Measurements from ENCODE around the gene PDE8A.
"Not testable (repeated sequence)": the region's sequence is repeated elsewhere in the genome, so short reads cannot be mapped to it uniquely, and the experiment has no call there.

The PDE8A gene

DNA sequence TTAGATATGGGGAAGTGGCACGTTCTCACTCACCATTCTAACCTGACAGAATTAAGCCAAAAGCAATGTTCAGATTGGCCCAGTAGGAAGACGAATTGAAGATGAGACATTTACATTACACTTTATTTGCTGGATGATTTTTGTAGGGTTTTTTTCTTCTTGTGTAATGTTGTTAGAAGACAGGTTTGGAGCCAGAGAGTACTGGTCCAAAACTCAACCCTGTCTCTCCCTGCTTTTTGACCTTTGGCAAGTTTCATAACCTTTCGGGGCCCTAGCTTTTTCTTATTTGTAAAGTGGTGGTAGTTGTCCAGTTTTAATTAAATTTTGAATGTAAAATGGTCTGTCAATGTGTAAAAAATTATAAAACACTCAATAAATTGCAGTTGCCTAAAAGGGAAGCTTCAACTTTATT, 29.5 kb downstream of the PDE8A start:
- no peak for DNase-seq (ENCODE audit: low read depth)

DNA sequence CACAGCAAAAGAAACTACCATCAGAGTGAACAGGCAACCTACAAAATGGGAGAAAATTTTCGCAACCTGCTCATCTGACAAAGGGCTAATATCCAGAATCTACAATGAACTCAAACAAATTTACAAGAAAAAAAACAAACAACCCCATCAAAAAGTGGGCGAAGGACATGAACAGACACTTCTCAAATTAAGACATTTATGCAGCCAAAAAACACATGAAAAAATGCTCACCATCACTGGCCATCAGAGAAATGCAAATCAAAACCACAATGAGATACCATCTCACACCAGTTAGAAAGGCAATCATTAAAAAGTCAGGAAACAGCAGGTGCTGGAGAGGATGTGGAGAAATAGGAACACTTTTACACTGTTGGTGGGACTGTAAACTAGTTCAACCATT, 30.1 kb downstream of the PDE8A start:
- not testable (repeated sequence) for DNase-seq (ENCODE audit: low read depth)

DNA sequence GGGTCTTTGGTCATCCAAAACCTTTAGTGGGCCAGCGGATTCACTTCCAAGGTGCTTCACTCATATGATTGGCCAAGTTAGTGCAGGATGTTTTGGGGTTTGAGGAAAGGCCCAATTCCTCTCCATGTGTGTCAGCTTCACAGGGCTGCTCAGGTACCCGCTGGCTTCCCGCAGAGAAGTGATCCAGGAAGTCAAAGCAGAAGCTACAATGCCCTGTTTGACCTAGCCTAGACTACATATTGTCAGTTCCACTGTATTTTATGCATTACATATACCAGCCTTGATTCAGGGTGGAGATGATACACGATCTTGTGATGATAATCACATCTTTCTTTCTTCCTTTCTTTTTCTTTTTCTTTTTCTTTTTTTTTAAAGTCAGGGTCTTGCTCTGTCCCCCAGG, 32.1 kb downstream of the PDE8A start:
- no peak for DNase-seq (ENCODE audit: low read depth)

DNA sequence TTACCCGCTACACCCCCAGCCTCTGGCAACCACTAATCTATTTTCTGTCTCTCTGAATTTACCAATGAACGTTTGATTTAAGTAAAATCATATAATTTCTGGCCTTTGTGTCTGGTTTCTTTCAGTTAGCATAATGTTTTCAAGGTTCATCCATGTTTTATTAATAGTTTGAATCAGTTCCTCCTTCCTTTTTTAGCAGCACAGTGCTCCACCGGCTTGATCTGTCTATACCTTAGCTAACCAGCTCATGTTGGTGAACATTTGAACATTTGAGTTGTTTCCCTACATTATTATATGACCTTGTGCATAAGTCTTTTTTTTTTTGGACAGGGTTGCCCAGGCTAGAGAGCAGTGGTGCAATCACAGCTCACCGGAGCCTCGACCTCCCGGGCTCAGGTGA, 33.3 kb downstream of the PDE8A start:
- no peak for DNase-seq (ENCODE audit: low read depth)

DNA sequence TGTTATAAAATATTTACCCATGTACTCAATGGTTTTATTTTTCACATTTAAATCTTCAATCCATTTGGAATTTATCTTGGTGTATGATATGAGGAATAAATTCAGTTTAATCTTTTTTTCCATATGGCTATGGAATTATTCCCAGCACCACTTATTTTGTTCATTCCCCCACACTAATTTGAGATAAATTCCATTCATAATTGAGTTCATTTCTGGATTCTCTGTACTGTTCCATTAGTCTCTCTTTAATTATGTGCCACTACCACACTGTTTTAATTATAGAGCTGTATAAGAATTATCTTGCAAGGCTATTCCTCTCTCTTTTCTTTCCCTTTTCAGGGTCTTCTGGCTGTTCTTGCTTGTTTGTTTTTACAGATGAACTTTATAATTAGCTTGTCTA, 34.6 kb downstream of the PDE8A start:
- no peak for DNase-seq (ENCODE audit: low read depth)

DNA sequence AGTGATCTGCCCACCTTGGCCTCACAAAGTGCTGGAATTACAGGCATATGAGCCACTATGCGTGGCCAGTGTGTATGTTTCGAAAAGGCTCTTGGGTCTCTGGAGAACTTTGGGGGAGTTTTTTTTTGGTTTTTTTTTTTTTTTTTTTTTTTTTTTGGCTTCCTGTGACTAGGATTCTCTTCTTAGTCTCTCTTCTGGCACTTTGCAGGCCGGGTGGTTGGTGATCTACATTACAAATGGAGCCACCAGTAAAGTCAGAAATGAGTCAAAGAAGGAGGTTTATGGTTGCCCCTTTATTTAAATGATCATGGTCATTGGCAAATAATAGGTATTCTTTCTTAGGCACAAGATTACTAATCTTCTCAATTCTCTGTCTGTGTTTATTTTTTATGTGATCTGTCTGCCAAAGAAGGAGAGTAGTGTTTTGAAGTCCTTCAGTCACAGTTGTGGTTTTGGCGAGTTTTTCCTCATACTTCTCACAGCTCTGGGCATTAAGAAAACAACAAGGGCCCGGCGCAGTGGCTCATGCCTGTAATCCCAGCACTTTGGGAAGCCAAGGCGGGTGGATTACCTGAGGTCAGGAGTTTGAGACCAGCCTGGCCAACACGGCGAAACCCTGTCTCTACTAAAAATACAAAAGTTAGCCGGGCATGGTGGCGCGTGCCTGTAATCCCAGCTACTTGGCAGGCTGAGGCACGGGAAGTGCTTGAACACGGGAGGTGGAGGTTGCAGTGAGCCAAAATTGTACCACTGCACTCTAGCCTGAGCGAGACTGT, 38.3 kb downstream of the PDE8A start:
- DNase-seq (ENCODE audit: low read depth), result no peak

DNA sequence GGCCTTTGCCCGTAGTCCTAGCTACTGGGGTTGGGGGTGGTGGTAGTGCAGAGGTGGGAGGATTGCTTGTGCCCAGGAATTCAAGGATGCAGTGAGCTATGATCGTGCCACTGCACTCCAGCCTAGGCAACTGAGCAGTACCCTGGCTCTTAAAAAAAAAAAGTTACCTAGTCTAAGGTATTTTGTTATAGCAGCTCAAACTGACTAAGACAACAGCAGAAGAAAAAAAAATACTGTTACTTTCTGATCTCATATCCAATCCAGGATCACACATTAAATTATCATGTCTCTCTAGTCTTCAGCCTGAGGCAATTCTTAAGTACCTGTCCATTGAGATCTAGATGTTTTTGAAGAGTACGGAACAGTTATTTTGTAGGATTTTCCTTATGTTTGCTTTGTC, 39.8 kb downstream of the PDE8A start:
- DNase-seq (ENCODE audit: low read depth), result no peak

DNA sequence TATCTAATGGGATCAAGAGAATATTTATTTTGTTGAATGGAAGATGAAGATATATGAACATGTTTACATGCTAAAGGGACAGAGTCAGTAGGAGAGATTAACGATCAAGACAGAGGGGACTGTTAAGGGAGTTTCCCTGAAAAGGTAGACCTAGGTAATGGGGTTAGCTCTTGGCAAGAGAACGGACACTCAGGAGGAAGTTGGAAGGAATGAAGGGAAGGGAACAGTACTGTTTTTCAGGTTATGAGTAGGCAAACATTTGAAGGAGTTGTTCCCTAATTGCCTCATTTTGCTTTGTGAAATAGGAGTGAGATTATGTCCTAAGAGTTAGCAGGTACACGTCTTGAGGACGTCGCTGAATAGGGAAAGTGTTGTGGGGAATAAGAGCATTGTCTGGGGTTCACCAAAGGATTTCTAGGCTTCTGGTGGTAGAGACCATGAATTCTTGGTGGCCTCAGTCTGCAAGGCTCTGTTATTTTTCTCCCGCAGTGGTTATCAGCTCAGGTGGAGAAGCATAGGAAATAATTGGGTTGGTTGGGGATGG, 41.3 kb downstream of the PDE8A start:
- no peak for DNase-seq (ENCODE audit: low read depth)

DNA sequence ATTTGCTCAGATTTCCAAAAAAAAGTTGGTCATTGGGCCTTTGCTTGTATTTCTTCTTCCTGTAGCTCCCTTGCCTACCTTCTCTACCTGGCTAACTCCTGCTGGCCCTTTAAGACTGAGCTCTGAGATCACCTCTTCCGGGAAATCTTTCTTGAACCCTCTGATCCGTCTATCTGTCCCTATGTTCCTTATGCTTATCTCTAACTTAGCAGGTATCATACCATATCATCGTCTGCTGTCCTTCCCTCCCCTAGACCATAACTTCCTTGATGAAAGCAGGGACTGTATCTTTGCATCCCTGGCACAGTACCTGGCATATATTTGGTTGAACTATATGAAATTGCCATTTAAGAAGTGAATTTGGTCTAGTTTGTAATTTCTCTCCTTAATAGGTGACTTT, 42.3 kb downstream of the PDE8A start:
- no peak for DNase-seq (ENCODE audit: low read depth)

DNA sequence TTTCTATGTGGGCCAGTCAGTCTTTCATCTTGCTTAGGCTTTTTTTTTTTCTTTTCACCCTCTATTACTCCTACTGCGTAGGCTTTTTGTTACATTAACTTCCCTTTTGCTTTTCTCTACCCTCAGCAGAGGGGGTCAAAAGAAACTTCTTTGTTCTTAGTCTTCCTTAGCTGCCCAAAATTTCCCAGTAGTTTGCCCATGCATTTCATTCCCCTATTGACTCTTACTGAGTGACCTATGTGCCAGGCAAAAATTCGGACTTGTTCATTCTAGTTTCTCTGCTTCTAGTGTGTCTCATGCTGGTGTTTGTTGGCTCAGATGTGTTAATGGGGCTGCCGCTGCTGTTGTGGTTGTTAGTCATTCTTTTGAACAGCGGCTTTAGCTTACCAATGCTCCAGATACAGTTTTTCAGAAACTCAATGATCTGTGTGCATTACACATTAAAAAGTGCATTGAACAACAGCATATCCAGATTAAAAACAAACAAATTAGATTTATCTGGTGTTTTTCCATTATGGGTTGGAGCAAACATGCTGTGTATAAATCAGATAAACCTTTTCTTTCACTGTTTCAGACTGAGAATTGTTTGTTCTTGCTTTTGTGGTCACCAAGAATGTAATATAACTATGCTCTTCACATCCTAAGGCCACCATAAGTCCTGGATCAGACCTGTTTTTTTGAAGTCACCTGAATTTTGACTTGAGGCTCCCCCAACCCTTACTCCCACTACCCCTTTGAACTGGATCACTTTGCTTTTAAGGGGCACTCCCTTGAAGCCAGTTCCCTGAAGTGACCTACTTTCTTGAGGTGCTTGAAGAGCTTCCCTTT, 43.1 kb downstream of the PDE8A start:
- DNase-seq (ENCODE audit: low read depth), result no peak

DNA sequence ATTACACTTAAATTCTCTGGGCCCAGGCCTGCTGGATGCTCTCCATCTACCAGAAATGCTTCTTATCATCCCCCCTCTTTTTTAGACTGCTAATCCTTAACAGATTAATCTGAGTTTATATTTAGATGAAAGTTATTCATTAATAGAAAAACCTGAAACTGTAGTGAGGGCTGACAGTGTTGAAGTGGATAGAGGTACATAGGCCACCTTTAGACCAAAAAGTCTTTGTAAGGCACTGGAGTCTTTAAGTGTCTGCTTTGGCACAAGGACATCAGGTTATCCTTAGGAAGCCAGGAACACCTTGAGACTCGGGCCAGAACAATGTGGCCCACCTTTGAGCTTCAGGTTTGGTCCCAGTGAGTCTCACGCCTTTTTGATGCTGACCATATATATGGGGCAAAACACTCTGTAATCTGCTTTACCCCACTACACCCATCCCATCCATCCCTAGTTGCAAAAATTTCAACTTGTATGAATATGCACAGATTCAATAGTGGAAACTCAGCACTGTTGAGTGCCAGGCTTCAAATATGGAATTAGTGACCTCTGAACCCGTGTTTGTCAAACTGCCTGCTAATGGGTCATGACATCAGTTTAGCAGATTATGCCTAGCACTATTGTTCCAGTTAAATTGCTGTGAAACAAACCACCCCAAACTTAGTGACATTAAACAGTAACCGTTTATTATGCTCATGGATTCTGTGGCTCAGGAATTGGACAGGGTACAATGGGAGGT, 44.0 kb downstream of the PDE8A start:
- DNase-seq (ENCODE audit: low read depth), result no peak

DNA sequence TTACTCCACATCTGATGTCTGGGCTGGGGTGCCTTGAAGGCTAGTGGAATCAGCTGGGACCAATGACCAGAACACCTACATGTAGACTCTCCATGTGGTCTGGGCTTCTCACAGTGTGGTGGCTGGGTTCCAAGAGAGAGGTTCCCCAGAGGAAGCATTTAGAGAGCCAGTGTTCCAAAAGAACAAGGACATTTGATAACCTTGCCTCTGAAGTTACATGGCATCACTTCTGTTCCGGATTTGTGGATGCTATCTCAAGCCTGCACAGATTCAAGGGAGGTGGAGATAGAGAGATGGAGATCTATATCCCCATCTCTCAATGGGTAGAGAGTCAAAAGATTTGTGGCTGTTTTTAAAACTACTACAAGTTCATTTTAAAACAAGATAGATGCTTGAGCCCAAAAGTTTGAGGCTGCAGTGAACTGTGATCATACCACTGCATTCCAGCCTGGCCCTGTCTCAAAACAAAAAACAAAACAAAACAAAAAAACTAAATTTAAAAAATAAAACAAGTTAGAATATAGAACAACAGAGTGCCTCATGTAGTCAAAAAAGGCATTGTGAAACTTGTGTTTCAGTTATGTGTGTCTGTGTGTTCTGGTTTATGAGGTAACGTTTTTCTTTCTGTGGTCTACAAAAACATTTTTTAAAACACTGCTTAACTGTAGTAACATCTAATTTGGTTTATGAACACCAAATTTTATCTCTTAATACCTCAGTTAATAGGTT, 44.8 kb downstream of the PDE8A start:
- DNase-seq (ENCODE audit: low read depth), result no peak

DNA sequence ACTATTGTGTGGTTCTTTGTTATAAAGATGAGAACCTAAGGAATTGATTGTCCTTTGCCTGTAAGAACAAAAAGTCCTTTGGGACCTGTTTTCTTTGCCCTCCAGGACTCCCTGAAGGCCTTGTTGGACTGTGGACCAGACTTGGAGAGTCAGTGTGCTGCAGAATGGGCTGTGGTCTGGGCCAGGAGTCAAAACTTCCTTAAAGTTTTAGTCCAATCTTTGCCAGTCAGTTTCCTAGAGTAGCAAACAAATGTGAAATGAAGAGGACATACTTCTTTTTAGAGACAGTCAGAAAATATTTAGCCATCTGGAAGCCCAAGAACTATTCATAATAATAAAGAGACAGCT, 45.4 kb downstream of the PDE8A start:
- no peak for DNase-seq (ENCODE audit: low read depth)

DNA sequence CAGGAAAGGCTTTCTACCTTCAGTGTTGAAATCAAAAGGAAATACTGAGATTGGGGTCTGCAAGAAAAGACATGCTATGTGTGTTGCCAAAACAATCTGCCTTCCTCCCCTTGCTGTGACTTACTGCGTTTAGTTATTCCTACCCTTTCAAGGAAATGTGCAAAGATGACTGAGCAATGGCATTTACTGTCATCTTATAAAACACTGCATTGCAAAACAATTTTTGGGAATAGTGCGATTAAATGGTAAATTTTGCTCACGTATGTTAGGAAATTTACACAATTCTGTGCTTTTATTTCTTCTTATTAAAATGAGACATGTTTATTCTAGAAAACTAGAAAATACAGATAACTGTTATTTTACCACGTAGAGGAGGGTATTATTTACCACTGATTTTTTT, 45.8 kb downstream of the PDE8A start:
- no peak for DNase-seq (ENCODE audit: low read depth)

DNA sequence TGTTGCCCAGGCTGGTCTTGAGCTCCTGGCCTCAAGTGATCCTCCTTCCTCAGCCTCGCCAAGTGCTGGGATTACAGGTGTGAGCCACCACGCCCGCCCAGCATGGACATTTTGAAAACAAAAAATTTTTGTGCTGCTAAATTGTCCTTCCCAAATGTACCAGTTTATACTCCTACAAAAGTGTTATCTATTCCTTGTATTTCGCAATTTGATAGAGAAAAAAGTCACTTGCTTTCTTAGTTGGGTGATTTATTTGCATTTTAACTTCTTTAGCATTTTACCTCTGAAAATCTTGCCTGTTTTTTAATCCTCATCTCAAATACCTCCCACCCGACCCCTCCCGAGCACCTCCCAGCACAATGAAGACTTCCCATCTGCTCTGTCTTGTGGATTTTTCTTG, 46.8 kb downstream of the PDE8A start:
- DNase-seq (ENCODE audit: low read depth), result no peak

DNA sequence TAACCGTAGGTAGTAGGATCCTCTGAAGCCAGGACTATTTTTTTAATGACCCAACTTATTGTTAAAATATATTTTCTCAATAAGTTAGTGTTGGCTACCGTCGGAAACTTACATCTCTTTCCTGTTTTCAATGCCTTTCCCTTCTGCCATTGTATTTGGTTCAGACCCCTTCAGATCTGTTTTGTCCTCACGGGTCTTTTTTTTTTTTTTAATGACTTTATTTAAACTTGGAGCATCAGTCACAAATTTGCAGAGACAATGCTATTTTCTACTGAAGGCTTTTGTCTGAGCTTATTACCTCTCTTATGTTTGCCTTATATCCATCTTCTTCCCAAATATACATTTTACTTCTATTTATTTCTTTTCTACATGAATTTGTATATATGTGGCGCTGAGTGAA, 47.6 kb downstream of the PDE8A start:
- DNase-seq (ENCODE audit: low read depth), result no peak

DNA sequence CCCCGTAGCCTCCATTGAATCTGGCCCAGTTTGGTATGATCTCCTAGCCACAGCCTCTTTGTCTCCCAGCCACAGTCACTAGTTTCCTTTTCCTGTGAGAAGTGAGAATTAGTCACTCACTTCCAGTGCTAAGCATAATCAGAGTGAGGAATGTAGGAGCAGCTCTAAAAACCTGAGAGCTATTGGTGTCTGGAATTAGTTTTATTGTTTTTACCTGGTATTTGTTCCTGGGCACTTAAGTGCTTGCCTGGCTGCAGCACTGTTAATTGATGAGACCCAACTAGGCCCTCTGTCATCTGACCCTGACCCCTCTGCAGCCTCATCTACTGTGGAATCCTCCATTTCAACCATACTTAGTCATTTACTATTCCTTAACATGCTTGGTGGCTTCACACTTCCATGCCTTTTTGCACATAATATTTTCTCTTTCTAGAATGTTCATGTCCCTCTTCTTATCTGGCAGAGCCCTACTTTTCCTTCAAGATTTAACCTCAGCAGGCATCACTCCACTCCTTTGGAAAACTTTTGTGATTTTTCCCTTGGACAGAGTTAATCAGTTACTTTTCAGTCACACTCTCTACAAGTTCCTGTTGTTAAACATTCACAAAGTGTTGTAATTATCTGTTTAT, 48.8 kb downstream of the PDE8A start:
- DNase-seq (ENCODE audit: low read depth), result no peak

DNA sequence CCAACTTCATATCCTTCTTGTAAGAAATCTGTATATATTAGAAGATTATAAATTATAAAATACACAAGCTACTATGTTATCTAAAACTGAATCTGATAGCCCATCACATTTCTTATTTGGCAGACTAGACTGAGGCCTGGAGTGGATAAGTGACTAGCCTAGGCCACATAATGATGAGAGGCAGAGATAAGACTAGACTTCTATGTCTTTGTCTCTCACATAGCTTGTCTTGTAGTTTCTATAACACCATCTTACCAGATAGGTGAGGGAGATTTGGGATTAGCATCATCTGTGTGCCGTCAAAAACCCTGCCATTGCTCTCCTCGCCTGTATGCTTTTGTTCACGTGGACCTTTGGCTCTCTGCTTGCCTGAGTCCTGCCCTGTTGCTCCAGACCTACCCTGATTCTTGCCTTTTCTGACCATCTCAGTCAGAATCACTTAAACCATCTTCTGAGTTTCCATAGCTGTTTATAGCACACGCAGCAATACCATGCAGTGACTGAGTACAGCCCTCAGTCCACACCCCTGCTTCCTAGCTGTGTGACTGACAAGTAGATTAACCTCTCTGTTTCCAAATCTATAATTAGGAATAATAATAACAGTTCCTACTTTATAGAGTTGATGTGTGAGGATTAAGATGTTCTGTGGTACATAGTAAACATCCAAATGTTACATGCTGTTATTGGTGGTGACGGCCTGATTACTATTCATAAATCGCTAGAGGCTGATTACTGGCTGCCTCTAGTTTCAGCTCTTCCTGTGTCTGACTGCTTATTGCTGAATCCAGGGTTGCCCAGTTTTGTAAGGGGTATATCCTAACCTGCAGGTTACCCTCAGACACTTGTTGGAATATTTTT, 49.7 kb downstream of the PDE8A start:
- DNase-seq (ENCODE audit: low read depth), result no peak

DNA sequence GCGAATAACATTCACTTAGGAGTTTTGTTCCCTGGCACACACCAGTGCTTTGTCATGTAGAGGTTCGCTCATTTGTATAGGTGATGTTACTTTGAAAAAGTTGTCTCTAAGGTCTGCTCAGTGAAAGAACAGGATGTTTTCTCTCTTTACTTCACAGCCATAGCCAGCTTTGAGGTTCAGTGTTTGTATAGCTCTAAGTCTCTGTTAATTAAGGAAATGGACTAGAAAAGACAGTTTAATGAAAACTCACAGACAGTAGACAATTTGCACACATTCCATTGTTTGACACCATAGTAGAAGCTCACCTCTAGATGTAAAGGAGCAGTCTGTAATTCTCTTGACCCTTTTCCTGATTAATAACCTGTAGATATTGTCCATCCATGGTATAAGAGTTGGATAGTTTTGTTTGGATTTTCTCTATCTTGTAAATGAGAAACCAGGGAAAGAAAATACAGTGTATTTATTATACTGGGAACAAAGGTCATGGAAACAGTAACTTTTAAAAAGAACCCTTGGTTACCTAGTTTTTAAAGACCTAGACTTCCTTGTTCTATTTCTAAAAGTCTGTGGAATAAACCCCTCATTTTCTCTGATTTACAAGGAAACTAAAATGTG, 50.4 kb downstream of the PDE8A start:
- DNase-seq (ENCODE audit: low read depth), result no peak

DNA sequence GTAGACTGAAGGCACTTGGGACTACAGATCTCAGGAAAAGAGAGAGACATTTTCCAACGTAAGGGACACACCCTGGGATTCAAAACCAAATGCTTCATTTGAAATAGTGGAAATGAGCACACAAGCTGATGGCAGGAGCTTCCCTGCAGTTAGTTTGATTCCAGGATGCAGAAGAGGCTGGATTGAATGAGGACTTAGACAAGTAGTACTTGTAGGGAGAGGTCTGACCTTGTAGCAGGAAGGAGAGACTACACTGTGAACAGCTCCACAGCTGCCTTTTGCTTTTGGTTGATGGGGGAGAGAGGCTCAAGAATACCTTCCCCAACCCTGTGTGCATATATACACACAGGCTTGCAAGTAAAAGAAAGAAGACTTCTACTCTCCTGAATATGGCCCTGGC, 51.5 kb downstream of the PDE8A start:
- no peak for DNase-seq (ENCODE audit: low read depth)

Data from activated T-helper 9 cell treated with anti-CD3 and anti-CD28 coated beads, Interleukin-2, amount 50 U/mL, for 16 hours (primary cell).